ENCODE measurements around the gene MPO.

MPO gene

DNA sequence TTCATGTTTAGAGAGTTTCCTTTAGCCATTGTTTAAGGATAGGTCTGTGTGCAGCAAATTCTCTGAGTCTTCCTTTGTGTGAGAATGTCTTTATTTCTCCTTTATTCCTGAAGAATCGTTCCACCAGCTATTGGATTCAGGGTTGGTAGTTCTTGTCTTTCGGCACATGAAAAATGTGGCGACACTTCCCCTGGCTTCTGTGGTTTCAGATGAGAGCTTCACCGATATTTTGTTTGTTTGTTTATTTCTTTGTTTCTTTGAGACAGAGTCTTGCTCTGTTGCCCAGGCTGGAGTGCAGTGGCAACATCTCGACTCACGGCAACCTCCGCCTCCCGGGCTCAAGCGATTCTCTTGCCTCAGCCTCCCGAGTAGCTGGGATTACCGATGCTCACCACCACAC, 18.6 kb downstream of the MPO start:
- no peak for DNase-seq

GRCh38 chr17:58254803-58255202, 25.9 kb downstream of the MPO start:
- DNase-seq, result no peak

GRCh38 chr17:58253082-58253481, 27.7 kb downstream of the MPO start:
- DNase-seq, result no peak

- DNase-seq, result no peak
These were observed 28.6 kb downstream of the MPO start for GRCh38 chr17:58252141-58252540.

GRCh38 chr17:58250344-58251011, 30.3 kb downstream of the MPO start:
- DNase-seq, result no peak

- peak; percentile 59 for DNase-seq
These were observed 31.2 kb downstream of the MPO start for GRCh38 chr17:58249270-58250133.

GRCh38 chr17:58248955-58249269, 31.8 kb downstream of the MPO start:
- no peak for DNase-seq

GRCh38 chr17:58247511-58248363, 33.0 kb downstream of the MPO start:
- DNase-seq, result no peak

- DNase-seq, result no peak
These were observed 34.0 kb downstream of the MPO start for GRCh38 chr17:58246781-58247180.

GRCh38 chr17:58246104-58246740, 34.5 kb downstream of the MPO start:
- no peak for DNase-seq

GRCh38 chr17:58245428-58246103, 35.2 kb downstream of the MPO start:
- no peak for DNase-seq

DNA sequence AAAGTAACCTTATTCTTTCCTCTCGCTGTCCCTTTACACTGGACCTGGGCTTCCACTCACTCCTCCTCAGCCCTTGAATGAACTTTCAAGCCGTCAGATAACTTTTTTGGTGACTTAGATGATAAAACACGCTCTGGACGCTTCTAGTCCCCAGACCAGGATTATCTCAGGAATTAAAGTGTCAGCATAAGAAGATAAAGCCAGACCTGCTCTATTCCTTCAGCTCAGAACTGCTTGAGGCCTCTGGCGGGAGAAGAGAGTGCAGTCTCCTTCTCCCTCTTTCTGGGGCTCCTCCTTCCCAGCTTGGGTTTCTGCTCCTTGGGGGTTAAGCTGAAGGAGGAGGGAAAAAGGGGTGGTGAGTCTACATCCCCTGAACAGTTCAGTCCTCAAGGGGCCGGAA, 35.8 kb downstream of the MPO start:
- DNase-seq, result no peak

GRCh38 chr17:58242171-58242784, 38.5 kb downstream of the MPO start:
- DNase-seq, result no peak

- DNase-seq, result no peak
These were observed 40.7 kb downstream of the MPO start for GRCh38 chr17:58239987-58240386.

GRCh38 chr17:58238147-58238634, 42.5 kb downstream of the MPO start, which contains the start of gene LPO:
Gene LPO, plus strand, starts transcription at chr17:58238584. Its CDS starts 4,396 bp downstream, at chr17:58242980.
- DNase-seq, result no peak

- no peak for DNase-seq
These were observed 44.3 kb downstream of the MPO start for GRCh38 chr17:58236394-58236793.

- DNase-seq, result no peak
These were observed 44.9 kb downstream of the MPO start for GRCh38 chr17:58235821-58236220.

GRCh38 chr17:58234512-58234911, 46.2 kb downstream of the MPO start:
- DNase-seq, result no peak

DNA sequence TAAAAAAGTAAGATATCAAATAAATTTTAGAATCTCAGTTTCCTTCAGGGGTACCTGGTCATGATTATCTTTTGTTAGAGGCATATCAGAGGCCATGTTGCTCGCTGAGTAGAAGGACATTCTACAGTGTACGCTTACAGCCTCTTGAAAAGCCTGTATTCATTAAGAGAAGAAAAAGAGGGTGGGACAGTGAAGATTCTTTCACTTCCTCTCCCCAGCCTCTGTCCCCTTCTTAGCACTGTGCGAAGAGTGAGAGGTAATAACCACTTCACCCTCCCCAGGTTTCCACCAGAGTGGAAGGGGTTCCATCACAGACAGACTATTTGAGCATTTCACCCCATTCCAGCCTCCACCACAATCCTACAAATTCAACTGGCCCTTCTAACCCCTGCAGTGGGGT, 47.2 kb downstream of the MPO start:
- DNase-seq, result no peak

DNA sequence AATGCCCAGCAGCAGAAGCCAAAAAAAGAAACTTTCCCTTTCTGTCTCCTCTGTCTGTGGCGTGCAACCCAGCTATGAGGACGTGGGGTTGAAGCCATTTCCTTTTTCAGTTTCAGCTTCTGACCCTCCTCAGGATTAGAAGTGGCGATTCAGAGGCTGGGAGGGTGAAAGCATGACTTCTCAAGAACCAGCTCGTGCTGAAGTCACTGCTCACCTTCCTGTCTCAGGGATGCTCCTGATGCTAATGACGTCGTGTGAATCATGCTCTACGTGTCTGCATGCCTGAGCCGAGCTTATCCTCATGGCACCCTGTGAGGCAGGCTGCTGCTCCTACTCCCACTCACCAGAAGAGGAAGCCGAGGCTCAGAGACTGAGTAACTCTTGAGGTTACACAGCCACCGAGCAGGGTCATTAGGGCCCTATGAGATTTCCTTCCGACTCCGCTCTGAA, 48.0 kb downstream of the MPO start:
- DNase-seq, result no peak

DNA sequence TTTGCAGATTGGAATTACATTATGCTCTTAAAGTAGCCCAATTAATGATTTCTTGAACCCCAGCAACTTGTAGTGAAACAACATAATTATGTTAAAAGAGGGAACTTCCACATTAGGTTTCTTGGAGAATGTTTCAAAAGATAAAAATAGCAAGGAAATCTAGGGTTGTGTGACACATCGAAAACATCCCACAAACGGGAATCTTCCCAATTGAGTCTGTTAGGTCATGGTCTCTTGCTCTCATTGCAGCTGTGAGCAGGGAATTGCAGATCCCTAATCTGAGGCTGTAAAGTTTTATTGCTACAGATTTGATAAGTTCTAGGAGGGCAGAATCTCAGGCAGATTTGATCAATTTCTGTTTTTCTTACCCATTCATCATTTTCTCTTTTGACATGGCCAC, 49.1 kb downstream of the MPO start:
- DNase-seq, result no peak

DNA sequence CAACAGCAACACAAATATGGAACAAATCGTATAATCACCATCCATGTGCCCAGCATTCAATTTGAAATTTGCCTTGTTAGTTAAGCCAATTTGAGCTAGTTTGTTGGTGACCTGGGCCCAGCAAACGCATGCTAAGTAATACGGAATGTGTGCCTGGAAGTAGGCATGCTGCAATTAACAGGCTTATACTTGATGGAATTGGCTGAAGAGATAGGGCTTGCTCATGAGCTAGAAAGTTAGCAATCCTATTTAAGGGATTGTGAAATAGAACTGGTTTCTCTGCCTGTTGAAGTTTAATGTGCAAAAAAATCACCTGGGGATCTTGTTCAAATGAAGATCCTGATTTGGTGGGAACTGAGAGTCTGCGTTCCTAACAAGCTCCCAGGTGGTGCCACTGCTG, 50.9 kb downstream of the MPO start:
- no peak for DNase-seq

All from NCI-H1694 treated with DMSO at 0.1 percent for 48 hours (cell line).